ENCODE measurements around the gene ZNF385A.

The ZNF385A gene

GRCh38 chr12:54373649-54374561 is 10.6 kb downstream of the ZNF385A start:
- DNase-seq (ENCODE audit: low read depth in 2 of 2), result no peak

GRCh38 chr12:54372113-54372806 is 12.3 kb downstream of the ZNF385A start:
- no peak for DNase-seq (ENCODE audit: low read depth in 2 of 2)

GRCh38 chr12:54371328-54372112 is 13.0 kb downstream of the ZNF385A start:
- DNase-seq (ENCODE audit: low read depth in 2 of 2), result no peak

- no peak for DNase-seq (ENCODE audit: low read depth in 2 of 2)
These were observed 14.3 kb downstream of the ZNF385A start for GRCh38 chr12:54370171-54370730.

- DNase-seq (ENCODE audit: low read depth in 2 of 2), result no peak
These were observed 14.9 kb downstream of the ZNF385A start for GRCh38 chr12:54369597-54370131.

- DNase-seq (ENCODE audit: low read depth in 2 of 2), result peak; percentile 77 to 82
These were observed 15.6 kb downstream of the ZNF385A start for GRCh38 chr12:54368709-54369596.

- no peak for DNase-seq (ENCODE audit: low read depth in 2 of 2)
These were observed 16.4 kb downstream of the ZNF385A start for GRCh38 chr12:54368025-54368708.

- DNase-seq (ENCODE audit: low read depth in 2 of 2), result no peak
These were observed 20.1 kb downstream of the ZNF385A start, which contains the start of gene GPR84 for GRCh38 chr12:54364413-54364812. GPR84 (minus strand) TSS chr12:54364486; CDS start chr12:54363851, 635 bp downstream.

GRCh38 chr12:54363618-54364017 is 20.9 kb downstream of the ZNF385A start:
- no peak for DNase-seq (ENCODE audit: low read depth in 2 of 2)

- DNase-seq (ENCODE audit: low read depth in 2 of 2), result no peak
These were observed 21.5 kb downstream of the ZNF385A start for GRCh38 chr12:54363047-54363446.

GRCh38 chr12:54360717-54361456 is 23.6 kb downstream of the ZNF385A start:
- peak in 1 of 2 donors; percentile 24 for DNase-seq (ENCODE audit: low read depth in 2 of 2)

- DNase-seq (ENCODE audit: low read depth in 2 of 2), result no peak
These were observed 24.7 kb downstream of the ZNF385A start for GRCh38 chr12:54359762-54360351.

- peak; percentile 85 to 94 for DNase-seq (ENCODE audit: low read depth in 2 of 2)
These were observed 25.4 kb downstream of the ZNF385A start for GRCh38 chr12:54358945-54359761.

GRCh38 chr12:54358191-54358944 is 26.2 kb downstream of the ZNF385A start:
- DNase-seq (ENCODE audit: low read depth in 2 of 2), result peak in 1 of 2 donors; percentile 34

GRCh38 chr12:54357506-54358190 is 26.9 kb downstream of the ZNF385A start:
- no peak for DNase-seq (ENCODE audit: low read depth in 2 of 2)

GRCh38 chr12:54356951-54357356 is 27.6 kb downstream of the ZNF385A start:
- no peak for DNase-seq (ENCODE audit: low read depth in 2 of 2)
